Dermis blood vessel endothelial cell (primary cell): ENCODE data around the gene EEF1G. TPM values are rescaled to one million over a fixed set of nuclear protein-coding genes. Genes with fewer than 3 reads are reported as not detected.
"Not testable (repeated sequence)": the region's sequence is repeated elsewhere in the genome, so short reads cannot be mapped to it uniquely, and the experiment has no call there.

Experiments used
- DNase-seq: peaks from one replicate; pipeline ENCODE4 v3.0.0; 2010
- total RNA-seq: library from RNA; depleted of rRNA; stranded (reverse); fragments of >200 nt; gene quantifications from 2 replicates; pipeline ENCODE4 v1.2.3, GENCODE V29; 2014

The EEF1G gene
- total RNA-seq, 1 donor from 2014 or later: 1,561 TPM

- DNase-seq: peak; percentile 94
These were observed 20.4 kb downstream of the EEF1G start for GRCh38 chr11:62553080-62553838.

- DNase-seq: peak; percentile 47
These were observed 21.1 kb downstream of the EEF1G start for GRCh38 chr11:62552485-62553079.

DNA sequence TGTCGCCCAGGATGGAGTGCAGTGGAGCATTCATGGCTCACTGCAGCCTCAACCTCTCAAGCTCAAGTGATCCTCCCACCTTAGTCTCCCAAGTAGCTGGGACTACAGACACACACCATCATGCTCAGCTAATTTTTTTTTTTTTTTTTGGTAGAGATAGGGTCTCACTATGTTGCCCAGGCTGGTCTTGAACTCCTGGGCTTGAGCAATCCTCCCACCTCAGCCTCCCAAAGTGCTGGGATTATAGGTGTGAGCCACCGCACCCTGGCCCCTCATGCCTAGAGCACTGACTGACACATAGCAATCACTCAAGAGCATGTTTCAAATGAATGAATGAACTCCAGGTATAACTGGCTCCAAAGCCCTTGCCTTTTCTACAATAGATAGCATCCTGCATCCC is 23.2 kb downstream of the EEF1G start:
- DNase-seq: not testable (repeated sequence)

DNA sequence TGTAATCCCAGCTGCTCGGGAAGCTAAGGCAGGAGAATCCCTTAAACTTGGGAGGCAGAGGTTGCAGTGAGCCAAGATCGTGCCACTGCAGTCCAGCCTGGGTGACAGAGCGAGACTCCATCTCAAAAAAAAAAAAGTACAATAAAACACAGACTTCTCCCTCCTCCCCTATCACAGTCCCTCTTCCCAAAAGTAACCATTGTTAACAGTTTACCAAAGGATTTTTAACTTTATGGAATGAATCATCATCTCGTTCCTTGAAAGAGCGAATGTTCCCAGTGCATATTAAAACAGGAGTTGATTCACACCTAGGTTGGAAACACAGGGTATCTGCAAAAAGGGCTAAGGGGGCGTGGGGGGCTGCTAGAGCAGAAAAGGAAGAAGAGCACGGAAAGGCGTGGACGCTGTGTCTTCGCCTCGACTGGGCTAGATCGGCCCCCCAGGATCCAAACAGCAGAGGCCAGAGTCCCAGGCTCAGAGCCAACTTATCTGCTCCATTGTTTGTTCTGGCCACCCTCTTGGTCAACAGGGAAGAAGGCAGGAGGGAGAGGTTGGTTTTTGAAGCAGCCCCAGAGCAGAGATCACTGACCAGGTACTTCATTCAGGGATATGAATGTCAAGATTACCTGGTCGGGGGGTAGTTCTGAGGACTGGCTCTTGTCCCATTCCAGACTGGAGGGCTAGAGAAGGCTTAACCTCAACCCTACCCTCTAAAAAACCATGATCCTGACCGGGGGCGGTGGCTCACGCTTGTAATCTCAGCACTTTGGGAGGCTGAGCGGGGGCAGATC is 25.0 kb downstream of the EEF1G start:
- peak; percentile 67 for DNase-seq

GRCh38 chr11:62547691-62548281 is 25.9 kb downstream of the EEF1G start:
- peak; percentile 45 for DNase-seq

- peak; percentile 53 for DNase-seq
These were observed 26.6 kb downstream of the EEF1G start for GRCh38 chr11:62546929-62547625.

DNA sequence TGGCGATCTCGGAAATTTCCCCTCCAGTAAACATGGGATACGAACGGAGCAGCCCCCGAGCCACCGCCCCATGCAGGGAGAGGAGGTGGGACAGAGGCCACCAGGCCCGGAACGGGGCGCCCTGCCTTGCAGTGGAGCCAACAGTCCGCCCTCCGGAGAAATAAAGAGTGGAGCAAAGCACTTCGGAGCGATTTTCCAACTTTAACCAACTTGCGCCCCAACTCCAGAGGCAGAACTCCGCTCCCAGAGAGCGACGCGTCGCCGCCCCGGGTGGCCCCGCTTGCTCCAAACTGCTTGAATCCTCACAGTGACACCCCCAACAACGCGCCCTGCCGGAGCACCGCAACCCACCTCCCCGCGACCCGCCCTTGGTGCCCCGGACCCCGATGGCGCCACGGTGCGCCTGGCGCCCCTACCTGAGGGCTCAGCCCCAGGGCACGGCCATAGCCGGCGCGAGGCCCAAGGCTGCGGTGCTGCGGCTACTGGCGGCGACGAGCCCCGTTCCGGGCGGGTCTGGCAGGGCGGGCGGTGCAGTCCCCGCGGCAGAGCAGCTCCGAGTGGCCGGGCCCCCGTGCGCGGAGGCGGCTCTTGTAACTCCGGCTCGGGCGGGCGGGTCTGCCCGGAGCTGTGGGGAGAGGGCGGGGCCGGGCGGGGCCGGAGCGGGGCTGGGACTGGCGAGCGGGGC is 27.3 kb downstream of the EEF1G start, which contains the start of gene AHNAK:
Gene AHNAK (minus strand): TSS at position 563 of the 685 bp plus-strand sequence. CDS start 10,708 bp downstream, outside the sequence.
- DNase-seq: peak; percentile 70

- peak; percentile 92 for DNase-seq
These were observed 28.1 kb downstream of the EEF1G start for GRCh38 chr11:62545437-62546243.

DNA sequence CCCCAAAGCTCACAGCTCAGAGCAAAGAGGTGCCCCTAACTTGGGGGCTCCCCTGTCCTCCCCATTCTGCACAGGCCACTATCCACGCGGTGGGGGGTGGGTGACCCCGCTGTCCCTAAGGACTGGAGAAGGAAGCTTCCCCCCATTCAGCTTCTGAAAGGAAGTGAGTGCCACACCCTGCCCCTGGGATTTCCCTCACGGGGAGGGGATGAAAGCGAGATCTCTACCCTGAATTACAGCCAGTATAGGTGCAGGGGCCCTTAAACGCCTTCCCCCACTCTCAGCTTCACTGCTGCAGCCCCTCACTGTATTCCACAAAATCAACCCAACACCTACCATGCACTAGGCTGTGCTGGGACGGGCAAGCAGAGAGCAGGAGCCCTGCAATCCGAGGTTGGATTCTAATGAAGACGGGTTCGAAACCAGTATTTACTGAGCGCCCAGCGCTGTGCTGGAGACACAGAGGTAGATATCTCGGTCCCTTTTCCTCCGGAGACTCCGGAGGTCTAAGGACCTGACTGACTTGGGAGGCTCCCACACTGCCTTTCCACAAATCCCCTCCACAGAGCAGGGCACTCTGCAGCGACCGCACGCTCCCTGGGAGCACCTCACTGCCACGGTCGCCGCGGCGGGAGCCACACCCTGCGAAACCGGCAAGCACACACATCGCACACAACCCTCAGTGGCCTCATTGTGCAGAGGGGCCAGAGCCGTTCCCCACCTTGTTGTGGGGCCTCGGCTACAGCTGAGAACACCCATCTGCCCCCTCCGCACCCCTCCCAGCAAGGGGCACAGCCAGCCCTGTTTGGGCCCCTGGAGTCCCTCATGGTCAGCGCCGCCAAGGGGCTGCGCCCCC is 28.9 kb downstream of the EEF1G start:
- peak; percentile 38 for DNase-seq

GRCh38 chr11:62543680-62544444 is 29.8 kb downstream of the EEF1G start:
- peak; percentile 36 for DNase-seq

- peak; percentile 87 for DNase-seq
These were observed 30.7 kb downstream of the EEF1G start for GRCh38 chr11:62542750-62543567.

DNA sequence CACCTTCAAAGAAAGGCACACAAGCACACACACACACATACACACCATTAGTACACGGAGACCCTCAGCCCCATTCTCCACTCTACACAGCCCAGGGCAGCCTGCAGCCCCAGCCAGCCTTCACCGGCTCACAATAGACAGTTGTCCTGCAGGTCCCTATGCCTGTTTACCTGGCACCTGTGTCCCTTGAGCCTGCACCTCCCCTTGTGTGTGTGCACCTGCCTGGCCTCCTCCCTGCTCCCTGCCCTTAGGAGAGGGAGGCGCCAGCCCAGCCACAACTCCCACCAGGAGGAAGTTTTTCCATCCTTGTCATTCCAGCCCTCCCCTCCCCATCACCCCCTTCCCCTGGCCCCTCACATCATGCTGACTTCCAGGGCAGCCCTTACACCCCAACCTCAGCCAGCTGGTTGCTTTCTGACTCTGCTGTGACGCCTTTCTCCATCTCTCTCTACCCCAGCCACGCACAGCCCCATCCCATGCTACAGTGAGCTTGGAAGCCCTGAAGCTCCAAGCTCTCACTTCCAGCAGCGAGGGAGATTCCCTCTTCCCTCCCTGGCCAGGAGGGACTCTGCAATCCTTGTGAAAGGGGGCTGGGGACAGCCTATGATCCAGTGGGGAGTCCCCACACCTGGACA is 31.5 kb downstream of the EEF1G start:
- DNase-seq: no peak

- DNase-seq: peak; percentile 74
These were observed 32.6 kb downstream of the EEF1G start for GRCh38 chr11:62540804-62541701.

GRCh38 chr11:62539238-62539925 is 34.3 kb downstream of the EEF1G start:
- DNase-seq: peak; percentile 67

GRCh38 chr11:62538470-62539237 is 35.0 kb downstream of the EEF1G start:
- DNase-seq: no peak
